ENCODE measurements around the gene EPX. TPM values are rescaled to one million over a fixed set of nuclear protein-coding genes. Genes with fewer than 3 reads are reported as not detected.

The EPX gene
- total and polyA plus RNA-seq, 2 donors (not counting 1 experiment from before 2014, with no cell fraction given): not detected

DNA sequence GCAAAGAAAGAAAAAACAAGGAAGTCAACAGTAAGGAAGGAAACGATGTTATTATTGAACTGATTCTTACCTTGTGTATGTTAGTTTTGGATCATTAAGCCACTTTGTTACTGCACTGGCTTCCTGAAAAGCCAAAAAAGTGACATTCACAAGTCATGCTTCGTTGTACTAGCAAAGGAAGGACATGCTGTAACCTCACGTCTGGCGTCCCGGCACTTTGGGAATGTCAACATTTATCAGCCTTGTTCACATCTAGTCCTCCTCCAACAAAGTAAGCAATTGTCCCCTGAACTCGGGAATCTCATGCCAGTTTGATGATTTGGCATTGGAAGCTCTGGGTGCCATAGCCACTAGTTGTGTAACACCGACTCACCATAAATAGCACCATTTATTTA, 27.3 kb downstream of the EPX start:
- no peak for DNase-seq (ENCODE audit: low read depth in 2 of 2)
- no peak overlapping the region for H3K27ac ChIP-seq (ENCODE audit: insufficient read depth, low read length)

DNA sequence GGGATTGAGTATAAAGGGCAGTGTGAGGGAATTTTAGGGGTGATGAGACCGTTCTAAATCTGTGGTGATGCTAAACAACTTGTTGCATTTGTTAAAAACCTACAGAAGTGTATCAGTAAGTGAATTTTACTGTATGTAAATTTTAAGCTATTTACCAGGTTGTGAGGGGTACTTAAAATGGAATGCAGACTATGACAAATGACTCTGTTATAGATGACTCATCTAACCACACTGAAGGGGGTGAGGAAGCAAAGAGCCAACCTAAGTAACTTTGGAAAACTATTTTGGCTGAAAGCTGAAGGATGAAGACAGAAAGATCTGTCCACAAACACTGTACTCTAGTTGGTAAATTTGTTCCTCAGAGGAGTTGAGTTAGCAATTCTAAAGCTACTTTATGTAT, 31.8 kb downstream of the EPX start:
- H3K36me3 ChIP-seq (ENCODE audit: control insufficient read depth, insufficient read depth, low read length): no peaks in the 10 kb centered on the region
- H2AFZ ChIP-seq (ENCODE audit: low read length): no peak overlapping the region
- H4K20me1 ChIP-seq (ENCODE audit: control insufficient read depth, extremely low read depth, insufficient read depth, low read length): no peaks in the 10 kb centered on the region
- H3K9ac ChIP-seq (ENCODE audit: insufficient read depth, low read length): peak overlapping the region; percentile 23
- no peak overlapping the region for H3K27ac ChIP-seq (ENCODE audit: insufficient read depth, low read length)
- no peaks in the 10 kb centered on the region for H3K27me3 ChIP-seq (ENCODE audit: control insufficient read depth, insufficient read depth, low read length)
- no peak overlapping the region for H3K4me3 ChIP-seq (replicated peaks in 1 of 4; ENCODE audit: control extremely low read depth in 1 of 4, insufficient read depth in 1 of 4, low read depth in 3 of 4, low read length in 4 of 4)
- DNase-seq (ENCODE audit: low read depth in 2 of 2): peak; percentile 11 to 85
- H3K4me2 ChIP-seq (ENCODE audit: extremely low read depth, insufficient read depth, low read length): no peak overlapping the region
- H3K9me3 ChIP-seq (ENCODE audit: control insufficient read depth, insufficient read depth, low read depth, low read length): no peaks in the 10 kb centered on the region
- TF ChIP-seq, protein P1, sequence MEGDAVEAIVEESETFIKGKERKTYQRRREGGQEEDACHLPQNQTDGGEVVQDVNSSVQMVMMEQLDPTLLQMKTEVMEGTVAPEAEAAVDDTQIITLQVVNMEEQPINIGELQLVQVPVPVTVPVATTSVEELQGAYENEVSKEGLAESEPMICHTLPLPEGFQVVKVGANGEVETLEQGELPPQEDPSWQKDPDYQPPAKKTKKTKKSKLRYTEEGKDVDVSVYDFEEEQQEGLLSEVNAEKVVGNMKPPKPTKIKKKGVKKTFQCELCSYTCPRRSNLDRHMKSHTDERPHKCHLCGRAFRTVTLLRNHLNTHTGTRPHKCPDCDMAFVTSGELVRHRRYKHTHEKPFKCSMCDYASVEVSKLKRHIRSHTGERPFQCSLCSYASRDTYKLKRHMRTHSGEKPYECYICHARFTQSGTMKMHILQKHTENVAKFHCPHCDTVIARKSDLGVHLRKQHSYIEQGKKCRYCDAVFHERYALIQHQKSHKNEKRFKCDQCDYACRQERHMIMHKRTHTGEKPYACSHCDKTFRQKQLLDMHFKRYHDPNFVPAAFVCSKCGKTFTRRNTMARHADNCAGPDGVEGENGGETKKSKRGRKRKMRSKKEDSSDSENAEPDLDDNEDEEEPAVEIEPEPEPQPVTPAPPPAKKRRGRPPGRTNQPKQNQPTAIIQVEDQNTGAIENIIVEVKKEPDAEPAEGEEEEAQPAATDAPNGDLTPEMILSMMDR (conservative IDR thresholded peaks at IDR 0.05 in 1 of 2, IDR thresholded peaks at IDR 0.05 in 1 of 2; ENCODE audit: low read depth in 1 of 2, low read length in 2 of 2): no peak
- no peak for TF ChIP-seq EZH2 (IDR thresholded peaks at IDR 0.05; ENCODE audit: low read length, missing control alignments)
- H3K4me1 ChIP-seq (ENCODE audit: control insufficient read depth, extremely low read depth, insufficient read depth, low read length): no peaks in the 10 kb centered on the region
- no peaks in the 10 kb centered on the region for H3K79me2 ChIP-seq (ENCODE audit: control insufficient read depth, insufficient read depth, low read length)

More for the DNA sequence above, 27.3 kb downstream of the EPX start:
- no peaks in the 10 kb centered on the region for H3K36me3 ChIP-seq (ENCODE audit: control insufficient read depth, insufficient read depth, low read length)
- H3K4me3 ChIP-seq (replicated peaks in 1 of 4; ENCODE audit: control extremely low read depth in 1 of 4, insufficient read depth in 1 of 4, low read depth in 3 of 4, low read length in 4 of 4): peak overlapping the region in 2 of 4 experiments; percentile 90 to 97
- H3K27me3 ChIP-seq (ENCODE audit: control insufficient read depth, insufficient read depth, low read length): no peaks in the 10 kb centered on the region
- H3K9me3 ChIP-seq (ENCODE audit: control insufficient read depth, insufficient read depth, low read depth, low read length): no peaks in the 10 kb centered on the region
- H3K79me2 ChIP-seq (ENCODE audit: control insufficient read depth, insufficient read depth, low read length): no peaks in the 10 kb centered on the region
- no peaks in the 10 kb centered on the region for H4K20me1 ChIP-seq (ENCODE audit: control insufficient read depth, extremely low read depth, insufficient read depth, low read length)
- H3K9ac ChIP-seq (ENCODE audit: insufficient read depth, low read length): no peak overlapping the region
- H3K4me2 ChIP-seq (ENCODE audit: extremely low read depth, insufficient read depth, low read length): peak overlapping the region; percentile 86
- TF ChIP-seq EZH2 (IDR thresholded peaks at IDR 0.05; ENCODE audit: low read length, missing control alignments): no peak
- TF ChIP-seq, protein P1 (conservative IDR thresholded peaks at IDR 0.05 in 1 of 2, IDR thresholded peaks at IDR 0.05 in 1 of 2; ENCODE audit: low read depth in 1 of 2, low read length in 2 of 2): no peak
- H2AFZ ChIP-seq (ENCODE audit: low read length): peak overlapping the region; percentile 93
- H3K4me1 ChIP-seq (ENCODE audit: control insufficient read depth, extremely low read depth, insufficient read depth, low read length): no peaks in the 10 kb centered on the region

DNA sequence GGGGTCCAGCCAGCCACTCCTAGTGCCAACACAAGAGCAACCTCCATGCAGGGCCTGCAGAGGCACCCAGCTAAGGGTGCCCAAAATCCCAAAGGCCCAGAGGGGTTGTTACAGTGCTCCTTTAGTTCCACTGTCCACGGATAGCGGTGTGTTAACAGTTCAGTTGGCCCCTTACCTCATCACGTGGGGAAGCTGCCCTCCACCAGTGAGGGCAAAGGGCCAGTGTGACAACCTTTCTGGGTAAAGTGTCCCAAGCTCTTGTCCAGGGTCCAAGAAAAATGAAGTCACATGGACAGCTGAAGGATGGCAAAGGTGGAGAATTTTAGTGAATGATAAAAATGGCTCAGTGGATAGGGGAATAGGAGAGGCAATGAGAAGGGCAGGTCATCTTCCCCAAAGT, 35.2 kb downstream of the EPX start:
- H3K36me3 ChIP-seq (ENCODE audit: control insufficient read depth, insufficient read depth, low read length): no peaks in the 10 kb centered on the region
- no peak overlapping the region for H3K4me2 ChIP-seq (ENCODE audit: extremely low read depth, insufficient read depth, low read length)
- H3K4me3 ChIP-seq (replicated peaks in 1 of 4; ENCODE audit: control extremely low read depth in 1 of 4, insufficient read depth in 1 of 4, low read depth in 3 of 4, low read length in 4 of 4): no peak overlapping the region
- no peaks in the 10 kb centered on the region for H3K9me3 ChIP-seq (ENCODE audit: control insufficient read depth, insufficient read depth, low read depth, low read length)
- no peak overlapping the region for H3K9ac ChIP-seq (ENCODE audit: insufficient read depth, low read length)
- no peak overlapping the region for H2AFZ ChIP-seq (ENCODE audit: low read length)
- no peak overlapping the region for H3K27ac ChIP-seq (ENCODE audit: insufficient read depth, low read length)
- no peaks in the 10 kb centered on the region for H3K79me2 ChIP-seq (ENCODE audit: control insufficient read depth, insufficient read depth, low read length)
- no peaks in the 10 kb centered on the region for H4K20me1 ChIP-seq (ENCODE audit: control insufficient read depth, extremely low read depth, insufficient read depth, low read length)
- no peaks in the 10 kb centered on the region for H3K4me1 ChIP-seq (ENCODE audit: control insufficient read depth, extremely low read depth, insufficient read depth, low read length)
- TF ChIP-seq, protein P1 (conservative IDR thresholded peaks at IDR 0.05 in 1 of 2, IDR thresholded peaks at IDR 0.05 in 1 of 2; ENCODE audit: low read depth in 1 of 2, low read length in 2 of 2): no peak
- no peak for TF ChIP-seq EZH2 (IDR thresholded peaks at IDR 0.05; ENCODE audit: low read length, missing control alignments)
- no peak for DNase-seq (ENCODE audit: low read depth in 2 of 2)
- no peaks in the 10 kb centered on the region for H3K27me3 ChIP-seq (ENCODE audit: control insufficient read depth, insufficient read depth, low read length)
